PFSK-1 (cell line): ENCODE data around the gene MR1.

Experiments used
- FOXP2 ChIP-seq: optimal IDR thresholded peaks from 2 replicates; pipeline ENCODE3; 2011; ENCODE audit warnings: borderline replicate concordance, control low read depth, inconsistent platforms; ENCODE audit not compliant: insufficient read depth; ENCODE audit errors: extremely low read length, extremely low read depth
- POLR2AphosphoS5 ChIP-seq: IDR thresholded peaks from 2 replicates; pipeline ENCODE4 v1.6.1; 2012; ENCODE audit warnings: low read depth, mild to moderate bottlenecking, control low read depth, low read length, moderate library complexity
- SIN3A ChIP-seq: IDR thresholded peaks from 2 replicates; pipeline ENCODE4 v1.6.1; 2012; ENCODE audit warnings: mild to moderate bottlenecking, low read length, moderate library complexity, borderline replicate concordance; ENCODE audit not compliant: insufficient read depth
- TAF1 ChIP-seq: IDR thresholded peaks from 2 replicates; pipeline ENCODE4 v1.6.1; 2012; ENCODE audit warnings: low read length, control low read depth, borderline replicate concordance; ENCODE audit not compliant: insufficient read depth
- TF ChIP-seq, protein P1 (sequence below), 2 experiments: IDR thresholded peaks; 2 replicates each; pipeline versions ENCODE4 v1.6.1 to v1.8.0; 2011 to 2012; ENCODE audit warnings: low read depth in 2 of 2, low read length in 2 of 2, control low read depth in 1 of 2, inconsistent platforms in 1 of 2, mild to moderate bottlenecking in 1 of 2, moderate library complexity in 1 of 2; ENCODE audit not compliant: insufficient read depth in 1 of 2

Gene MR1

DNA sequence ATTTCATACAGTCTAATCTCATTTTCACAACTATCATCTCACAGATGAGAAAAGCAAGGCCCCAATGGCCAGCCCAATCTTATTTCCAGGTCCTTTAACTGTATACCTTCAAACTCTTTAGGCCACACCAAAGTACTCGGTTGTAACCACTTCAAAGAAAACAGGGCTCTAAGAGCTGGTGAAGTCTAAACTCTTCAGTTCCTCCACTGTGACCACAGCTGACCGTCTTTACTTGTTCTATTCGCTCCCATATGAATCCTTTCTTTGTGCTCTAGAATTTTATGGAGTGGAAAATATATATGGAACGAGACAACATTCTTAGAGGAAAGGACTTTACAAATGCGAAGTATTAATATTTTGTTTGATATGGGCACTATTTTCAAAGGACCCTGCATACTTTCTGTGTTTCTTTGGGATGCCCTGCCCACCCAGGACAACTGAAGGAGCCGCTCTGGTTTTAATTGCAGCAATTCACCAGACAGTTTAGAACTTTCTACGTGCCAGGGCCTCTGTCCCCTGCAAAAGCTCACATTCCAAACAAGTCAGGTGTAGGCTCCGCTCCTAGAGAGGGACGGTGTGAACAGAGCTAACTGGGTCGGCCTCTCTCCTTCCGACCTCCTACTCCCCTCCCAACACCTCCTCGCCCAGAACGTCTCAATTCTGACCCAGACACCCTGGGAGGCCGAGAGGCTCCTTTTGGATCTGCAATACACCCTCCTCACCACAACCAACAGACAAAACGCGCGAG lies 70.4 kb downstream of the MR1 start:
- TF ChIP-seq FOXP2 (no peak), TAF1 (no peak), POLR2AphosphoS5 (no peak), SIN3A (no peak)
- TF ChIP-seq, protein P1, sequence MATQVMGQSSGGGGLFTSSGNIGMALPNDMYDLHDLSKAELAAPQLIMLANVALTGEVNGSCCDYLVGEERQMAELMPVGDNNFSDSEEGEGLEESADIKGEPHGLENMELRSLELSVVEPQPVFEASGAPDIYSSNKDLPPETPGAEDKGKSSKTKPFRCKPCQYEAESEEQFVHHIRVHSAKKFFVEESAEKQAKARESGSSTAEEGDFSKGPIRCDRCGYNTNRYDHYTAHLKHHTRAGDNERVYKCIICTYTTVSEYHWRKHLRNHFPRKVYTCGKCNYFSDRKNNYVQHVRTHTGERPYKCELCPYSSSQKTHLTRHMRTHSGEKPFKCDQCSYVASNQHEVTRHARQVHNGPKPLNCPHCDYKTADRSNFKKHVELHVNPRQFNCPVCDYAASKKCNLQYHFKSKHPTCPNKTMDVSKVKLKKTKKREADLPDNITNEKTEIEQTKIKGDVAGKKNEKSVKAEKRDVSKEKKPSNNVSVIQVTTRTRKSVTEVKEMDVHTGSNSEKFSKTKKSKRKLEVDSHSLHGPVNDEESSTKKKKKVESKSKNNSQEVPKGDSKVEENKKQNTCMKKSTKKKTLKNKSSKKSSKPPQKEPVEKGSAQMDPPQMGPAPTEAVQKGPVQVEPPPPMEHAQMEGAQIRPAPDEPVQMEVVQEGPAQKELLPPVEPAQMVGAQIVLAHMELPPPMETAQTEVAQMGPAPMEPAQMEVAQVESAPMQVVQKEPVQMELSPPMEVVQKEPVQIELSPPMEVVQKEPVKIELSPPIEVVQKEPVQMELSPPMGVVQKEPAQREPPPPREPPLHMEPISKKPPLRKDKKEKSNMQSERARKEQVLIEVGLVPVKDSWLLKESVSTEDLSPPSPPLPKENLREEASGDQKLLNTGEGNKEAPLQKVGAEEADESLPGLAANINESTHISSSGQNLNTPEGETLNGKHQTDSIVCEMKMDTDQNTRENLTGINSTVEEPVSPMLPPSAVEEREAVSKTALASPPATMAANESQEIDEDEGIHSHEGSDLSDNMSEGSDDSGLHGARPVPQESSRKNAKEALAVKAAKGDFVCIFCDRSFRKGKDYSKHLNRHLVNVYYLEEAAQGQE (IDR thresholded peaks at IDR 0.05; ENCODE audit: insufficient read depth in 1 of 2, low read depth in 2 of 2, low read length in 2 of 2): no peak

DNA sequence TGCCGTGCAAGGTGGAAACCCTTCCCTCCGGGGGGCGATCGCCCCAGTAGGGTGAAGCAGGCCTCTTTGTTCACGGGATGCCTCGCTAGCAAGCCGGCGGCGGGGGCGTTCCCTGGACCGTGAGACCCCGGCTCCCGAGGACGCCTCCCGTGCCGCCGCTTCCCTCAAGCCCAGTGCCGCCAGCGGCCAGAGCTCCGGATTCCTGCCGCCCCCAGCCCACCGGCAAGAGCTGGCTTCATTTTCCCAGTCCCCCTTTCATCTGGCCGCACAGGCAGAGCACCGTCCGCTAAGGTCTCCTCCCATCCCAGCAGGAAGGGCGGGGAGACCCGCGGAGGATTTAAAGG lies 71.0 kb downstream of the MR1 start:
- TF ChIP-seq TAF1 (no peak), FOXP2 (no peak), SIN3A (no peak), POLR2AphosphoS5 (no peak)
- TF ChIP-seq, protein P1 (IDR thresholded peaks at IDR 0.05; ENCODE audit: insufficient read depth in 1 of 2, low read depth in 2 of 2, low read length in 2 of 2): no peak

DNA sequence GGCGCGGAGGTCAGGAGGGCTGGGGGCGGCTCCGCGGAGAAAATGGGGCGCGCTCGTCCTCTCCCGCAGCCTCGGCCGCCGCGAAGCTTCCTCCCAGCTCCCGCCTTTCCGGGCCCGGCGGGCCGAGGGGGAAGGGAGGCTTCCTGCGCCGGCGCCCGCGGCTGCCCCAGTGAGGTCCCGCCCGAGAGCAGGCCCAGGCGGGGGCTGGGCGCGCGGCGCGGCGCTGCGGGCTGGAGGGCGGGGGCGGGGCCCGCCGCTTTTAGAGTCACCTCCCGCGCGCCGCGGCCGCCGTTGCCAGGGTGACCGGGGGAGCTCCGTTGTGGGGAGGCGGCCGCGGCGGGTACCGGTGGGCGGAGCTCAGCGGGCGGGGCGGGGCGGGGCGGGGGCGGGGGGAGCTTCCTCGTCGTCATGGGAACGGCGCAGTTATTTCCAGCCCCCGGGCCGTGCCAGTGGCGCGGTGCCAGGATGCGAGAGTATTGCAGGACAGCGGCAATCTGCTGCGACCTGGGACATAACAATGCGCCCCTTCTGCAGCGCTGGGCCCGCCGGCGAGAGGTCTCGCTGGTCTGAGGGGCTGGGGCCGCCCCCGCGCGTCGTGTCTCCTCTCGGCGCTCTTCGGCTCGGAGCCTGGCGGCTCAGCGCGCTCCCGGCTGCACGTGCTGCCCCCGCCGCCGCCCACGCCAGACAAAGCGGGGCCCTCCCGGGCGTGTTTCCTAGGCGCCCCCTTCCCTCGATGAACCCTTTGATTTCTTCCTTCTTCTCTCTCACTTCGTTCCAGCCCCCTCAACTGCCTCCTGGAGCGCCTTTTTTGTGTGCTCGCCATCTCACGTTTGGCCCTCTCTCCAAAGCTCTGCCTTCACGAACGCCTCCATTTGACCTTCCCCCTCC lies 71.6 kb downstream of the MR1 start:
- TF ChIP-seq POLR2AphosphoS5 (no peak), TAF1 (no peak), SIN3A (no peak), FOXP2 (no peak)
- TF ChIP-seq, protein P1 (IDR thresholded peaks at IDR 0.05; ENCODE audit: insufficient read depth in 1 of 2, low read depth in 2 of 2, low read length in 2 of 2): no peak

DNA sequence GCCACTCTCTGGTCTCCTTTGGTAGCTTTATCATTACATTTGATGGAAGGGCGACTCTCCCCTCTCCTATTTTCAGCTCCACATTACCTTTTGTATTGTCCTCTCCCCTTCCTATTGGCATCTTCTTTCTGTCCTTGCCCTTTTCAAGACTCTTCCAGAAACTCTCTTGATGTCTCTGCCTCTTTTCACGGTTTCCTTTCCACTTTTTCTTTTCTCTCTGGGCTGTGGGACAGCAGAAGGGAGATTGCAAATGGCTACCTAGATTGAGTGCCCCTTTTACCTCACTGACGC lies 72.2 kb downstream of the MR1 start:
- TF ChIP-seq POLR2AphosphoS5: no peak
- no peak for TF ChIP-seq FOXP2

DNA sequence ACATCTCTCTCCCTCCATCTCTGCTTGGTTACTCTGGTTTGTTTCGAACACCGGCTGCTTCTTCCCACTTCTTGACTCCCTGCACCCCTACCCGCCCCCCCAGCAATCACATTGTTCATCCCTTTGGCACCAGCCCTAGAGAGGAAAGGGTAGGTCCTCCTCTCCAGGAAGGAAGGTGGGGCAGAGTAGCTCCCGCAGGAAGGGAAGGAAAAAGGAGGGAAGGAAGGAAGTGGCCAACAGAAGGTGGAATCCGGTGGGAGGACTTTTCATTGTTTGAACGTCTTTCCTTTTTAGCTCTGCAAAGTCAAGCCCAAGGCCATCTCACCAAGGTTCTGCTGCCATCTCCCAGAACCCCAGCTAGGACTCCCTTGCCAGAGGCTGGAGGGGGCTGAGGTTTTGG lies 72.7 kb downstream of the MR1 start:
- TF ChIP-seq, protein P1 (IDR thresholded peaks at IDR 0.05; ENCODE audit: insufficient read depth in 1 of 2, low read depth in 2 of 2, low read length in 2 of 2): peak in 1 of 2 experiments; percentile 72; a peak in 2 of 4 replicates
- TF ChIP-seq FOXP2 (no peak), SIN3A (peak; percentile 88; the same call in 1 of the 2 replicates)
